SJCRH30 (cell line): ENCODE measurements around the gene OR6F1. TPM values are rescaled to one million over a fixed set of nuclear protein-coding genes. Genes with fewer than 3 reads are reported as not detected.
A peak's percentile ranks its signal among the peaks of the same experiment; 100 is the strongest.

ENCODE experiments used
- DNase-seq, 2 experiments: peaks; one replicate each; pipeline ENCODE4 v3.0.0-alpha.2; 2015 to 2020
- H3K27ac ChIP-seq: fragments of 250-450 bp; sonication (Bioruptor Pico); 2 replicates; pipeline ENCODE4 v1.5.1; 2020; ENCODE audit warnings: mild to moderate bottlenecking, moderate library complexity
- H3K27me3 ChIP-seq: fragments of 250-450 bp; sonication (Bioruptor Pico); 2 replicates; pipeline ENCODE4 v1.5.1; 2020; ENCODE audit warnings: mild to moderate bottlenecking, moderate library complexity
- H3K36me3 ChIP-seq: fragments of 250-450 bp; sonication (Bioruptor Pico); 2 replicates; pipeline ENCODE4 v1.5.1; 2020; ENCODE audit warnings: mild to moderate bottlenecking, moderate library complexity
- H3K4me1 ChIP-seq: fragments of 250-450 bp; sonication (Bioruptor Pico); 2 replicates; pipeline ENCODE4 v1.5.1; 2020; ENCODE audit warnings: mild to moderate bottlenecking, moderate library complexity
- H3K4me3 ChIP-seq: fragments of 250-450 bp; sonication (Bioruptor Pico); 2 replicates; pipeline ENCODE4 v1.5.1; 2020; ENCODE audit warnings: mild to moderate bottlenecking, moderate library complexity
- H3K9me3 ChIP-seq: fragments of 250-450 bp; sonication (Bioruptor Pico); replicated peaks from 2 replicates; pipeline ENCODE4 v1.5.1; 2020; ENCODE audit warnings: mild to moderate bottlenecking, moderate library complexity
- total RNA-seq: library from RNA; depleted of rRNA; stranded (reverse); fragments of >200 nt; shearing (Covaris generic); gene quantifications from 2 replicates; pipeline ENCODE4 v1.2.3, GENCODE V29; 2014; rRNA removed

The OR6F1 gene
- total RNA-seq, 1 experiment from 2014 or later = not detected

- Histone ChIP-seq H3K36me3 (no peaks in the 10 kb centered on the region), H3K27ac (no peak overlapping the region), H3K4me3 (no peak overlapping the region), H3K27me3 (no peaks in the 10 kb centered on the region), H3K4me1 (no peaks in the 10 kb centered on the region), H3K9me3 (no peaks in the 10 kb centered on the region)
- peak; percentile 34 to 77 for DNase-seq
Measured at GRCh38 chr1:247681288-247681897, 35.1 kb downstream of the OR6F1 start.

- no peaks in the 10 kb centered on the region for H3K4me1 ChIP-seq
- H3K27me3 ChIP-seq = no peaks in the 10 kb centered on the region
- H3K36me3 ChIP-seq = no peaks in the 10 kb centered on the region
- H3K27ac ChIP-seq = no peak overlapping the region
- DNase-seq = no peak
- H3K4me3 ChIP-seq = no peak overlapping the region
- no peaks in the 10 kb centered on the region for H3K9me3 ChIP-seq
Measured at GRCh38 chr1:247680171-247680570, 36.3 kb downstream of the OR6F1 start.

- Histone ChIP-seq H3K4me1 (no peaks in the 10 kb centered on the region), H3K27ac (no peak within 1 kb of the TSS), H3K4me3 (no peak within 1 kb of the TSS), H3K36me3 (no peaks in the 10 kb centered on the region), H3K9me3 (no peaks in the 10 kb centered on the region), H3K27me3 (no peaks in the 10 kb centered on the region)
- no peak for DNase-seq
Measured at GRCh38 chr1:247679639-247680038, 36.8 kb downstream of the OR6F1 start, which contains the start of gene OR13G1. OR13G1 (minus strand) TSS chr1:247679739; CDS start chr1:247673041, 6,698 bp downstream.

GRCh38 chr1:247669225-247669624 is 47.2 kb downstream of the OR6F1 start:
- Histone ChIP-seq H3K27me3 (no peaks in the 10 kb centered on the region), H3K9me3 (no peaks in the 10 kb centered on the region), H3K27ac (no peak overlapping the region), H3K36me3 (no peaks in the 10 kb centered on the region), H3K4me1 (no peaks in the 10 kb centered on the region), H3K4me3 (no peak overlapping the region)
- DNase-seq = no peak

Other genes with a start within 250 kb of the OR6F1 start
- not detected in 2 replicates for gene OR2C3, start 180.2 kb downstream of the OR6F1 start, total RNA-seq
- not detected in 2 replicates for gene GCSAML, start 167.5 kb downstream of the OR6F1 start, total RNA-seq
- gene OR2G2, start 128.3 kb downstream of the OR6F1 start, total RNA-seq = not detected in 2 replicates
- not detected in 2 replicates for gene OR2G3, start 111.1 kb downstream of the OR6F1 start, total RNA-seq
- gene OR13G1, start 36.9 kb downstream of the OR6F1 start, total RNA-seq = not detected in 2 replicates
- not detected in 2 replicates for gene OR14K1, start 22.0 kb upstream of the OR6F1 start, total RNA-seq
- not detected in 2 replicates for gene OR14A2, start 31.5 kb upstream of the OR6F1 start, total RNA-seq
- gene OR1C1, start 43.9 kb upstream of the OR6F1 start, total RNA-seq = not detected in 2 replicates
- not detected in 2 replicates for gene OR14A16, start 107.5 kb upstream of the OR6F1 start, total RNA-seq
- gene OR11L1, start 125.2 kb upstream of the OR6F1 start, total RNA-seq = not detected in 2 replicates
- gene TRIM58, start 140.5 kb upstream of the OR6F1 start, total RNA-seq = not detected in 2 replicates
- not detected in 2 replicates for gene OR2W3, start 178.9 kb upstream of the OR6F1 start, total RNA-seq
- gene OR2T8, start 203.6 kb upstream of the OR6F1 start, total RNA-seq = not detected in 2 replicates
- not detected in 2 replicates for gene OR2AJ1, start 208.2 kb upstream of the OR6F1 start, total RNA-seq
- gene OR2L8, start 232.2 kb upstream of the OR6F1 start, total RNA-seq = not detected in 2 replicates
- gene OR2AK2, start 248.6 kb upstream of the OR6F1 start, total RNA-seq = not detected in 2 replicates